HepG2 (cell line): ENCODE data around the gene MRPL50. TPM values are rescaled to one million over a fixed set of nuclear protein-coding genes. Genes with fewer than 3 reads are reported as not detected.

Source experiments
- ARID4A ChIP-seq: sonication (generic); formaldehyde crosslinking; IDR thresholded peaks from 2 replicates; pipeline ENCODE4 v1.5.0; 2020; ENCODE audit warnings: mild to moderate bottlenecking, missing genetic modification reagents, borderline replicate concordance
- FOXA1 ChIP-seq, 2 experiments: fragments of 450-650 bp in 1 of 2; sonication (generic) in 1 of 2; formaldehyde crosslinking in 1 of 2; IDR thresholded peaks; 2 replicates each; pipeline versions ENCODE4 v1.4.0 to v1.6.1; 2016 to 2020; ENCODE audit warnings: missing genetic modification reagents in 1 of 2
- HNRNPLL ChIP-seq: fragments of 200-400 bp; formaldehyde crosslinking; IDR thresholded peaks from 2 replicates; pipeline ENCODE4 v1.6.1; 2017; ENCODE audit warnings: mild to moderate bottlenecking, low read depth, low read length; ENCODE audit not compliant: poor library complexity, severe bottlenecking
- IRF9 ChIP-seq: sonication (generic); formaldehyde crosslinking; IDR thresholded peaks from 2 replicates; pipeline ENCODE4 v1.8.0; 2022; ENCODE audit warnings: missing genetic modification reagents, mild to moderate bottlenecking, borderline replicate concordance
- MIXL1 ChIP-seq: IDR thresholded peaks from 2 replicates; pipeline ENCODE4 v1.6.1; 2016
- MXD4 ChIP-seq: IDR thresholded peaks from 2 replicates; pipeline ENCODE4 v1.6.1; 2016; ENCODE audit warnings: mild to moderate bottlenecking, missing biosample characterization, missing genetic modification reagents
- NFKB2 ChIP-seq: sonication (generic); formaldehyde crosslinking; IDR thresholded peaks from 2 replicates; pipeline ENCODE4 v1.4.0; 2020; ENCODE audit warnings: missing genetic modification reagents, borderline replicate concordance
- REXO4 ChIP-seq: sonication (generic); formaldehyde crosslinking; IDR thresholded peaks from 2 replicates; pipeline ENCODE4 v1.8.0; 2022; ENCODE audit warnings: missing genetic modification reagents, mild to moderate bottlenecking, borderline replicate concordance
- ZBTB25 ChIP-seq: IDR thresholded peaks from 2 replicates; pipeline ENCODE4 v1.6.1; 2018; ENCODE audit warnings: missing genetic modification reagents
- ZFP91 ChIP-seq: sonication (generic); formaldehyde crosslinking; IDR thresholded peaks from 2 replicates; pipeline ENCODE4 v1.9.0; 2022; ENCODE audit warnings: missing genetic modification reagents, mild to moderate bottlenecking, borderline replicate concordance
- ZMAT5 ChIP-seq: sonication (generic); formaldehyde crosslinking; IDR thresholded peaks from 2 replicates; pipeline ENCODE4 v1.5.0; 2020; ENCODE audit warnings: mild to moderate bottlenecking, low read depth, missing genetic modification reagents, borderline replicate concordance
- ZNF230 ChIP-seq: sonication (generic); formaldehyde crosslinking; IDR thresholded peaks from 2 replicates; pipeline ENCODE4 v1.4.0; 2020; ENCODE audit warnings: mild to moderate bottlenecking, missing genetic modification reagents
- ZNF276 ChIP-seq: sonication (generic); formaldehyde crosslinking; IDR thresholded peaks from 2 replicates; pipeline ENCODE4 v1.4.0; 2020; ENCODE audit warnings: mild to moderate bottlenecking, low read depth, missing genetic modification reagents
- ZNF354B ChIP-seq: sonication (generic); formaldehyde crosslinking; IDR thresholded peaks from 2 replicates; pipeline ENCODE4 v1.8.0; 2022; ENCODE audit warnings: mild to moderate bottlenecking, missing genetic modification reagents
- ZNF367 ChIP-seq: sonication (generic); formaldehyde crosslinking; IDR thresholded peaks from 2 replicates; pipeline ENCODE4 v1.4.0; 2020; ENCODE audit warnings: missing genetic modification reagents, borderline replicate concordance
- ZNF660 ChIP-seq: sonication (generic); formaldehyde crosslinking; IDR thresholded peaks from 2 replicates; pipeline ENCODE4 v1.5.1; 2020; ENCODE audit warnings: mild to moderate bottlenecking, low read depth, missing genetic modification reagents, borderline replicate concordance
- ZNF724P ChIP-seq: sonication (generic); formaldehyde crosslinking; IDR thresholded peaks from 2 replicates; pipeline ENCODE4 v1.8.0; 2022; ENCODE audit warnings: missing genetic modification reagents, borderline replicate concordance
- polyA plus RNA-seq, 8 experiments: library from polyadenylated mRNA; depleted of rRNA in 3 of 8; stranded (reverse) in 7 of 8; unstranded in 1 of 8; fragments of >200 nt; fragmentation: Illumina TruSeq in 4 of 8; extraction: Trizol in 4 of 8; gene quantifications; 2 replicates each; pipeline versions ENCODE4 v1.2.1 to v1.2.3, GENCODE V29; 2011 to 2016; ENCODE audit warnings: low read depth in 4 of 8, missing spikeins in 1 of 8, mixed read lengths in 1 of 8; ENCODE audit not compliant: insufficient read depth in 1 of 8
- total RNA-seq, 5 experiments: library from RNA; depleted of rRNA; stranded (reverse); fragments of >200 nt; fragmentation: Illumina TruSeq; extraction: Trizol; gene quantifications; 2 replicates each; pipeline ENCODE4 v1.2.3, GENCODE V29; 2016; ENCODE audit warnings: low read depth in 1 of 5

Gene MRPL50
- total and polyA plus RNA-seq, 2 of the 13 experiments (the other 11 are each of a cell fraction or from before 2014, with no cell fraction given) = 37.1 to 70.0 TPM

- TF ChIP-seq HNRNPLL (no peak), FOXA1 (IDR thresholded peaks at IDR 0.05) (no peak), FOXA1 (CRISPR knock-in tag; IDR thresholded peaks at IDR 0.05) (peak; percentile 86), ZNF367 (CRISPR knock-in tag) (no peak; the same call in 1 of the 2 replicates), ZBTB25 (peak; percentile 64; the same call in 1 of the 2 replicates), ZNF354B (CRISPR knock-in tag) (no peak), ZNF230 (CRISPR knock-in tag) (no peak), NFKB2 (CRISPR knock-in tag) (no peak), ARID4A (CRISPR knock-in tag) (peak; percentile 47; the same call in 1 of the 2 replicates), ZNF276 (CRISPR knock-in tag) (no peak), ZNF724P (CRISPR knock-in tag) (no peak), ZMAT5 (no peak), MXD4 (CRISPR knock-in tag) (0 out of 2 replicates have a peak, but pooled peaks have one; percentile 44), REXO4 (CRISPR knock-in tag) (no peak), ZFP91 (CRISPR knock-in tag) (peak; percentile 28; the same call in 1 of the 2 replicates), IRF9 (no peak), ZNF660 (CRISPR knock-in tag) (no peak), MIXL1 (CRISPR knock-in tag) (no peak; the same call in 1 of the 2 replicates)
Observed at GRCh38 chr9:101421653-101422065, 23.2 kb upstream of the MRPL50 start (continued).
